HG03460 (cell line): ENCODE results near the gene NXT1.

ENCODE experiments used
- ATAC-seq: cut with Tn5 transposase; IDR thresholded peaks from one replicate; pipeline ENCODE4 v1.9.1; 2021; ENCODE audit not compliant: unreplicated experiment

Gene NXT1

GRCh38 chr20:23386304-23387117 is 35.9 kb downstream of the NXT1 start:
- no peak for ATAC-seq

- no peak for ATAC-seq
Measured at GRCh38 chr20:23387118-23387443, 36.5 kb downstream of the NXT1 start.

GRCh38 chr20:23390091-23390774 is 39.6 kb downstream of the NXT1 start:
- ATAC-seq = no peak

GRCh38 chr20:23391707-23392310 is 41.2 kb downstream of the NXT1 start:
- no peak for ATAC-seq

- no peak for ATAC-seq
Measured at GRCh38 chr20:23393996-23394775, 43.6 kb downstream of the NXT1 start.

GRCh38 chr20:23396950-23397627 is 46.5 kb downstream of the NXT1 start:
- no peak for ATAC-seq

- no peak for ATAC-seq
Measured at GRCh38 chr20:23397961-23398360, 47.4 kb downstream of the NXT1 start.

- ATAC-seq = no peak
Measured at GRCh38 chr20:23399568-23400241, 49.1 kb downstream of the NXT1 start.

- no peak for ATAC-seq
Measured at GRCh38 chr20:23401051-23401450, 50.5 kb downstream of the NXT1 start.

- no peak for ATAC-seq
Measured at GRCh38 chr20:23403751-23404150, 53.2 kb downstream of the NXT1 start.

- ATAC-seq = no peak
Measured at GRCh38 chr20:23404196-23404595, 53.6 kb downstream of the NXT1 start.
